LNCaP clone FGC (cell line): ENCODE data around the gene SLC9A3.
"Not testable (repeated sequence)": the region's sequence is repeated elsewhere in the genome, so short reads cannot be mapped to it uniquely, and the experiment has no call there.

ENCODE experiments used
- DNase-seq: peaks from one replicate; pipeline ENCODE4 v3.0.0-alpha.2; 2011; ENCODE audit warnings: low read depth
- H3K4me3 ChIP-seq: 2 replicates; pipeline ENCODE4 v1.5.1; 2011; ENCODE audit warnings: mild to moderate bottlenecking, low read depth, low read length, control low read depth
- CTCF ChIP-seq: IDR thresholded peaks from 2 replicates; pipeline ENCODE4 v1.5.1; 2012; ENCODE audit warnings: mild to moderate bottlenecking; ENCODE audit not compliant: control insufficient read depth, insufficient read depth; ENCODE audit errors: extremely low read depth

SLC9A3 gene

DNA sequence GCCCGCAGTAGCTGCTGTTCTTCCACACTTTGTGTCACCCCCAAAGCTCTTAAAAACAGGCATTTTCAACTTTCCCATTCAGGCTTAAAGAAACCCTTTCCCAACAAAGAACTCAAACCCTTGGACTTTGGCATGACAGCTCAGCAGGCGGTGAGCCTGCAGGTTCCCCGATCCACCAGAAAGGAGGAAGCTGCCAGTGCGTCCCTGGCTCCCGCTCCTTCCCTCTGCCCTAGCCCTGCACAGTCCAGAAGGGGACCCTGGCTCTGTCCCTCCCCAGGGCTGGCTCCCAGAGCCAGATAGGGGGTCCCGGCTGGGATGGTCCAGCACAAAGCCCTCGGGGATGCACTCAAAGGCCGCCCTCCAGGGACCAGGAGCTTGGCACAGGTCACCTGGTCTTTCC lies 9.6 kb downstream of the SLC9A3 start:
- DNase-seq = no peak
- no peak overlapping the region for H3K4me3 ChIP-seq

GRCh38 chr5:514101-514485 lies 10.2 kb downstream of the SLC9A3 start:
- no peak for TF ChIP-seq CTCF
- no peak for DNase-seq

More for the DNA sequence above, 9.6 kb downstream of the SLC9A3 start:
- TF ChIP-seq CTCF = no peak

GRCh38 chr5:513216-514100 lies 10.8 kb downstream of the SLC9A3 start:
- H3K4me3 ChIP-seq = no peak overlapping the region
- no peak for DNase-seq
- TF ChIP-seq CTCF = no peak

More at GRCh38 chr5:514101-514485, 10.2 kb downstream of the SLC9A3 start:
- H3K4me3 ChIP-seq = no peak overlapping the region

- H3K4me3 ChIP-seq = no peak overlapping the region
- TF ChIP-seq CTCF = no peak
- no peak for DNase-seq
These were observed 12.8 kb downstream of the SLC9A3 start for GRCh38 chr5:511476-511875.

- no peak for TF ChIP-seq CTCF
- H3K4me3 ChIP-seq = no peak overlapping the region
- DNase-seq = no peak
These were observed 13.7 kb downstream of the SLC9A3 start for GRCh38 chr5:510521-510920.

- no peak for TF ChIP-seq CTCF
- no peak overlapping the region for H3K4me3 ChIP-seq
- no peak for DNase-seq
These were observed 14.6 kb downstream of the SLC9A3 start for GRCh38 chr5:509611-510185.

DNA sequence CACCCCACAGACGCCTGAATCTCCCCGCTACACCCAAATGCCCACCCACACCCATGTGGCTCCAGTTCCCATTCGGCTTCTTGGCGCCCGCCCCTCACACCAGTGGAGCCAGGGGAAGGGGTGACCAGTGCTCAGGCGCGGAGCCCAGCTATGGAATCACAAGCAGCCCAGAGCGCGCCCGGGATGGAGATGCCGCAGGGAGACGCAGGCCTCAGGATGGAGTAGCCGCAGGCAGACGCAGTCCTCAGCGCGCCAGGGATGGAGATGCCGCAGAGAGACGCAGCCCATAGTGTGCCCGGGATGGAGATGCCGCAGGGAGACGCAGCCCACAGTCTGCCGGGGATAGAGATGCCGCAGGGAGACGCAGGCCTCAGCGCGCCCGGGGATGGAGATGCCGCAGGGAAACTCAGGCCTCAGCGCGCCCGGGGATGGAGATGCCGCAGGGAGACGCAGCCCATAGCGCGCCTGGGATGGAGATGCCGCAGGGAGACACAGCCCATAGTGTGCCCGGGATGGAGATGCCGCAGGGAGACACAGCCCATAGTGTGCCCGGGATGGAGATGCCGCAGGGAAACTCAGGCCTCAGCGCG lies 16.2 kb downstream of the SLC9A3 start:
- not testable (repeated sequence) for H3K4me3 ChIP-seq, DNase-seq
